Right atrium auricular region (tissue), 2 donors: ENCODE measurements around the gene SPESP1. TPM values are rescaled to one million over a fixed set of nuclear protein-coding genes. Genes with fewer than 3 reads are reported as not detected.

ENCODE experiments used
- DNase-seq: peaks from one replicate; pipeline ENCODE4 v3.0.0-alpha.2; 2019; ENCODE audit warnings: low spot score
- H3K27ac ChIP-seq, 2 donors: fragments of 200-600 bp; sonication (generic); 1 replicate in 1 of 2; 2 replicates in 1 of 2; pipeline ENCODE4 v1.5.1; 2016 to 2019
- H3K27me3 ChIP-seq, 2 donors: fragments of 200-600 bp; sonication (generic); one replicate each; pipeline versions ENCODE4 v1.5.1 to v1.6.0; 2017 to 2019
- H3K36me3 ChIP-seq: fragments of 200-600 bp; sonication (generic); one replicate; pipeline ENCODE4 v1.5.1; 2016
- H3K4me1 ChIP-seq, 2 donors: fragments of 200-600 bp; sonication (generic); one replicate each; pipeline versions ENCODE4 v1.5.1 to v1.6.0; 2017 to 2019
- H3K4me3 ChIP-seq, 2 donors: fragments of 200-600 bp; sonication (generic); 1 replicate in 1 of 2; 2 replicates in 1 of 2; pipeline ENCODE4 v1.5.1; 2017 to 2019; ENCODE audit warnings: mild to moderate bottlenecking in 1 of 2, moderate library complexity in 1 of 2
- H3K9me3 ChIP-seq, 2 donors: fragments of 200-600 bp; sonication (generic); one replicate each; pipeline ENCODE4 v1.5.1; 2019
- total RNA-seq, 2 donors: library from RNA; depleted of rRNA; stranded (reverse); fragments of >200 nt; gene quantifications; one replicate each; pipeline ENCODE4 v1.1.0, GENCODE V29; 2016
- TF ChIP-seq, protein P1 (sequence below), 2 donors: fragments of 200-600 bp; sonication (generic); IDR thresholded peaks; one replicate each; pipeline ENCODE4 v1.5.1; 2019; ENCODE audit warnings: antibody characterized with exemption in 2 of 2

Gene SPESP1
- 1 to 10 TPM; 4.8 to 7.2 TPM for total RNA-seq

DNA sequence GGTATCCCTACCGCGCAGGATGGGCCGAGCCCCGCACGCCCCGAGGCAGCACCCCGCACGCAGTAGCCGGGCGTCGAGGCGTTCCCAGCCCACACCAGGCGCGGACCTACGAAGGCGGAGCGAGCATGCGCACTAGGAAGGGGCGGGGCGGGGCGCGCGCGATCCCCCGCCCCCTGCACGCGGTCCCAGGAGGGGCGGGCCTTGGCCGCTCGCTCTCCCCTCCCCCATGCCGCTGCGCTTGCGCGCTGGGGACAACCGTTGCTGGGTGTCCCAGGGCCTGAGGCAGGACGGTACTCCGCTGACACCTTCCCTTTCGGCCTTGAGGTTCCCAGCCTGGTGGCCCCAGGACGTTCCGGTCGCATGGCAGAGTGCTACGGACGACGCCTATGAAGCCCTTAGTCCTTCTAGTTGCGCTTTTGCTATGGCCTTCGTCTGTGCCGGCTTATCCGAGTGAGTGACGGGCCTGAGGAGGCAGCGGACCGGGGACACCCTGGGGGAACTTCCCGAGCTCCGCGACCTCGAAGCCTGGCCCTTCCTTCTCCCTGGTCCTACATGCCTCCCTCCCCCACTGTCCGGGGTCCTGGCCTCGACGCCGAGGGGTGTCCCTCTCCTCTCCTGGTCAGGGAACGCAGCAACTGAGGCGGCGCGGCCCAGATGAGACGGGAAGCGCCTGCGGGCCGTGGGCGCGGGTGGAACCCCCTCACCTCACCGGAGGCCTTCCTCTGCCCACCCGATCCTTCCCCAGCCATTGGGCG, at the start of gene SPESP1:
SPESP1 (plus strand) TSS at position 258 of the 755 bp plus-strand sequence; CDS start at position 387, 129 bp downstream.
- H3K9me3 ChIP-seq = no peaks in the 10 kb centered on the region
- peak within 1 kb of the TSS; percentile 33 to 36 for H3K4me3 ChIP-seq
- no peaks in the 10 kb centered on the region for H3K36me3 ChIP-seq
- no peaks in the 10 kb centered on the region for H3K27me3 ChIP-seq
- DNase-seq = peak; percentile 62
- TF ChIP-seq, protein P1, sequence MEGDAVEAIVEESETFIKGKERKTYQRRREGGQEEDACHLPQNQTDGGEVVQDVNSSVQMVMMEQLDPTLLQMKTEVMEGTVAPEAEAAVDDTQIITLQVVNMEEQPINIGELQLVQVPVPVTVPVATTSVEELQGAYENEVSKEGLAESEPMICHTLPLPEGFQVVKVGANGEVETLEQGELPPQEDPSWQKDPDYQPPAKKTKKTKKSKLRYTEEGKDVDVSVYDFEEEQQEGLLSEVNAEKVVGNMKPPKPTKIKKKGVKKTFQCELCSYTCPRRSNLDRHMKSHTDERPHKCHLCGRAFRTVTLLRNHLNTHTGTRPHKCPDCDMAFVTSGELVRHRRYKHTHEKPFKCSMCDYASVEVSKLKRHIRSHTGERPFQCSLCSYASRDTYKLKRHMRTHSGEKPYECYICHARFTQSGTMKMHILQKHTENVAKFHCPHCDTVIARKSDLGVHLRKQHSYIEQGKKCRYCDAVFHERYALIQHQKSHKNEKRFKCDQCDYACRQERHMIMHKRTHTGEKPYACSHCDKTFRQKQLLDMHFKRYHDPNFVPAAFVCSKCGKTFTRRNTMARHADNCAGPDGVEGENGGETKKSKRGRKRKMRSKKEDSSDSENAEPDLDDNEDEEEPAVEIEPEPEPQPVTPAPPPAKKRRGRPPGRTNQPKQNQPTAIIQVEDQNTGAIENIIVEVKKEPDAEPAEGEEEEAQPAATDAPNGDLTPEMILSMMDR (IDR thresholded peaks at IDR 0.05) = no peak
- no peaks in the 10 kb centered on the region for H3K4me1 ChIP-seq
- no peak within 1 kb of the TSS for H3K27ac ChIP-seq

DNA sequence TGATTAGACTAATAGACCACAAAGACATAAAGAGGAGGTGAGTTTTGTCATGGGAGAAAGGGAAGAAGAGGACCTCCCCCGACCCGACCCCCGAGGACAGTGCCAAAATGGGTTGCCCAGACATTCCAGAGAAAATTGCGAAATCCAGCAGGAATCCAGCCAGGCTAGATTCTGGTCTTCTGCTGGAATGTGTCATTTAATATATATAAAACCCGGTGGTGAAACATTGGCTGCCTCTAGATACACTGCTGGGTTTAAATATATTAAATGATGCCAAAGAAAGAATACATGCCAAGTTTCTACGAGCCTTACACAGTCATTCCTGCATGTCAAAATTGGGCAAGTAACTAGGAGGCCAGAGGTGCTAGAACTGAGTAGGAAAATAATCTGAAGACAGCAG, 45.3 kb upstream of the SPESP1 start:
- TF ChIP-seq, protein P1 (IDR thresholded peaks at IDR 0.05) = no peak
- Histone ChIP-seq H3K27me3 (no peaks in the 10 kb centered on the region), H3K27ac (no peak overlapping the region), H3K36me3 (no peaks in the 10 kb centered on the region), H3K9me3 (no peaks in the 10 kb centered on the region), H3K4me1 (no peaks in the 10 kb centered on the region), H3K4me3 (no peak overlapping the region)
- no peak for DNase-seq

DNA sequence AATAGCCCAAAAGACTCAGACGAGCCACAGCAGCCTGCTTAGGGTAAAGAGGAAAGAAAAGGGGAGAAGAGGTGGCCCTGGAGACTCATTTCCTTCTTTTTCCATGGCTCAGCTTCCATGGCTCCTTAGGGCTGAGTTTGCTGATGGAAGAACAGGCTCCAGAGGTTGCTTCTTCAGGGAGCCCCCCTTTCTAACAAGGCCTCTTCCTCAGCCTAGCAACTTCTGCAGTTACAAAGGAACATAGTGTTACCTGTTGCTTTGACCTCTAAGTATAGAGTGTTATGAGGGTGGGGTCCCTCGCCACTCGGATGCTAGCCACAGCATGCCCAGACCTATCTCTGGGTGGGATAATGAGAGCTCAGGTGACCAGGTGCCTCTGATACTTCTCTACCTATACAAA, 43.2 kb upstream of the SPESP1 start:
- Histone ChIP-seq H3K27me3 (no peaks in the 10 kb centered on the region), H3K4me1 (no peaks in the 10 kb centered on the region), H3K4me3 (no peak overlapping the region), H3K27ac (no peak overlapping the region), H3K9me3 (no peaks in the 10 kb centered on the region), H3K36me3 (no peaks in the 10 kb centered on the region)
- no peak for DNase-seq
- TF ChIP-seq, protein P1 (IDR thresholded peaks at IDR 0.05) = no peak

DNA sequence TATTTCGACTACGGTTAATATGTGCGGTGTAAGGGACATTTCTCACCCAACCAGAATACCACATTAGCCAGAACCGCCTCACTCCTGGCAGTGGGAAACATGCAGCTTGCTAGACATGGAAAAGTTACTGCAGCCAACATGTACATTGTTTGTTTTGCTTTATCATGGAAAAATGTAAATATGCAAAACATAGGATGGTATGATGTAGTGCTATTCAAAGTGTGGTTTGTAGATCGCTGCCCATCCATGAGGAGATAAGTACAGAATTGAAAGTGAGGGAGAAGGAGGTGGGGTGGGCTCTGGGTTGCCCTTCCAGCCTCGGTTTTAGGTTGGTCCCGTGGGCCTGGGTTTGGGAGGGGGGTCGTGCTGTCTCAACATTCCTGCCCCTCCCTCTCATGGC, 42.5 kb upstream of the SPESP1 start:
- Histone ChIP-seq H3K27ac (no peak overlapping the region), H3K36me3 (no peaks in the 10 kb centered on the region), H3K9me3 (no peaks in the 10 kb centered on the region), H3K4me1 (no peaks in the 10 kb centered on the region), H3K27me3 (no peaks in the 10 kb centered on the region), H3K4me3 (no peak overlapping the region)
- TF ChIP-seq, protein P1 (IDR thresholded peaks at IDR 0.05) = no peak
- no peak for DNase-seq

DNA sequence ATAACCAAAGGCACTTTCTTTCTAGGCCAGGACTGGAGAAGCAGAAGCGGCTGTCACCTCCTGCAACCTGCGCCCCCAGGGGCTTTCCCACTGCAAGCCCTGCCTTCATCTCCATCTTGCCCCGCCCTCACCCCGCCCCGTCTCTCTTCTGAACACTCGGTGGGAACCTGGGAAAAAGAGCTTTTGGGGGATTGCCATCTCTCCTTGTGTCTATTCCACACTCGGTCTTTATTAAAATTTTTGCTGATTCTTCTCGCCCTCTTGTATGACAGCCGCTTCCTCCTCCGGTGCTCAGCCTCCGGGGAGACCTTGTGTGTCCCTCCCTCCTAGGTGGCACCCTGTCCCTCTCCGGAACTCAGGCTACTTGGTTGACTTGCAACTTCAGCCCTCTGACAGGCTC, 41.9 kb upstream of the SPESP1 start:
- Histone ChIP-seq H3K36me3 (no peaks in the 10 kb centered on the region), H3K27ac (no peak overlapping the region), H3K4me3 (no peak overlapping the region), H3K9me3 (no peaks in the 10 kb centered on the region), H3K4me1 (no peaks in the 10 kb centered on the region), H3K27me3 (no peaks in the 10 kb centered on the region)
- TF ChIP-seq, protein P1 (IDR thresholded peaks at IDR 0.05) = no peak
- DNase-seq = no peak

DNA sequence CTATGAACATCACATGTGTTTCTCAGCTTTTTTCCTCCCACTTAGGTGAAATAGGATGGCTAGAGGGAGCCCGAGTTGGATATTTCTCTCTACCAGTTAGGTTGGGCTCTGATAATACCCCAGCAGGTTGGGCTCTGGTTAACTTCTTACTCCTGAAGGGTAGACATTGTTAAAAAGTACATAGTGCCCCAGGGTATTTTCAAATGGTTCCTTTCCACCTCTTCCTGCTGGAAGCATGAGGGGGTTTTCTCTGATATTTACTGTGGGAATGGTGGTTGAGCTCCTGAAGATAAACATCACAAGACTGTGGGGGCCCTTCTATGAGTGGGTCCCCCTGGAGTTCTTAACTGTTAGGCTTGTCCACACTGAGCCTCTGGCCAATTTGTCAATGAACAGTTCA, 36.1 kb upstream of the SPESP1 start:
- DNase-seq = no peak
- H3K4me1 ChIP-seq = no peaks in the 10 kb centered on the region
- H3K4me3 ChIP-seq = no peak overlapping the region
- no peak overlapping the region for H3K27ac ChIP-seq
- no peaks in the 10 kb centered on the region for H3K9me3 ChIP-seq
- TF ChIP-seq, protein P1 (IDR thresholded peaks at IDR 0.05) = no peak
- H3K36me3 ChIP-seq = no peaks in the 10 kb centered on the region
- no peaks in the 10 kb centered on the region for H3K27me3 ChIP-seq
